ENCODE results near the gene HSPB8. TPM values are rescaled to one million over a fixed set of nuclear protein-coding genes. Genes with fewer than 3 reads are reported as not detected.

HSPB8 gene
- not detected in 2 replicates for total RNA-seq (2014; rRNA removed; shearing (Covaris generic); ENCODE audit: low replicate concordance)

DNA sequence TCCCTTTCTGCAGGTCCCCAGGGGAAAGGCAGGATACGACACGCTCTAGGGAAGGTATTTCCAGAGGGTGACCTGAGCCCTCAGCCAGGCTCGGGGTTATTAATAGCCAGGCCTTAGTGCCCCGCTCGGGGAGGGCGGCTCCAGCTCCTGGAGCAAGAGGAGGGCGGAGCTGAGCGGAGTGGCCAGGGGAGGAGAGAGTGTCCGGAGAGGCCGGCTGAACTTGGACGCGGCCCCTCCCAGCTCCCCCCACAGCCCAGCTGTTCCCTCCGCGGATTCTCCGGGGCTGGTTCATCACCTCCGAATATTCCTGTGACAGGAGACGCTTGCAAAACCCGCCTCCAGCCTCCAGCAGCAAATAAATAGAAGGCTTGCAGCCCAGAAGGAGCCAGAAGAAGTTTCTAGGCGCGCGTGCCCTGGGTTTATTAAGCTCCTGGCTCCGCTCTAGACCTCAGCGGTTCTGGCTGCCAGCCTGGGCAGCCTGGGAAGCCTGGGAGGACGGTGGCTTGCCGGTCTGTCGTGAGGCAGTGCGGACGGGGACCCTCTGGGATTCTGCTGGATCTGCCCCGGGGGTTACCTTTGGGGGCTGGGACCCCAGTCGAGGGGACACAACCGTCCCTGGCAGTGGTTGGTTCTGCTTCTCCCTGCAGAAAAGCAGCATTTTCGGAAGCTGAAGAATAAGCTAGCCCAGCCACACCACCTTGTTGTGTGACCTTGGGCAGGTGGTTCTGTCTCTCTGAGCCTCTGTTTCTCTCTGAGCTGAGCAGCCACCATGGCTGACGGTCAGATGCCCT lies at the start of gene HSPB8:
HSPB8 (plus strand) TSS at position 388 of the 791 bp plus-strand sequence; CDS start at position 770, 382 bp downstream.
- Histone ChIP-seq H3K36me3 (ENCODE audit: insufficient read depth, low read length) (no peaks in the 10 kb centered on the region), H4K20me1 (ENCODE audit: insufficient read depth, low read depth, low read length) (no peaks in the 10 kb centered on the region), H3K4me1 (ENCODE audit: low read length) (no peaks in the 10 kb centered on the region), H3K4me3 (ENCODE audit: low read length) (no peak within 1 kb of the TSS), H3K9ac (ENCODE audit: low read length) (no peak within 1 kb of the TSS), H3K79me2 (ENCODE audit: low read length) (no peaks in the 10 kb centered on the region), H3K27me3 (ENCODE audit: low read length) (no peaks in the 10 kb centered on the region), H2AFZ (ENCODE audit: low read length) (no peak within 1 kb of the TSS), H3K27ac (ENCODE audit: low read length) (no peak within 1 kb of the TSS), H3K4me2 (ENCODE audit: low read depth, low read length, poor library complexity, severe bottlenecking) (no peak within 1 kb of the TSS), H3K9me2 (replicated peaks; ENCODE audit: insufficient read depth, low read length) (no peaks in the 10 kb centered on the region), H3K9me3 (ENCODE audit: low read length) (no peaks in the 10 kb centered on the region)
- no peak for DNase-seq

GRCh38 chr12:119129827-119130434 lies 48.8 kb upstream of the HSPB8 start:
- Histone ChIP-seq H3K9me2 (replicated peaks; ENCODE audit: insufficient read depth, low read length) (no peaks in the 10 kb centered on the region), H2AFZ (ENCODE audit: low read length) (no peak overlapping the region), H3K4me1 (ENCODE audit: low read length) (no peaks in the 10 kb centered on the region), H3K27ac (ENCODE audit: low read length) (no peak overlapping the region), H3K27me3 (ENCODE audit: low read length) (no peaks in the 10 kb centered on the region), H3K79me2 (ENCODE audit: low read length) (no peaks in the 10 kb centered on the region), H3K9ac (ENCODE audit: low read length) (no peak overlapping the region), H3K4me3 (ENCODE audit: low read length) (no peak overlapping the region), H3K4me2 (ENCODE audit: low read depth, low read length, poor library complexity, severe bottlenecking) (no peak overlapping the region), H4K20me1 (ENCODE audit: insufficient read depth, low read depth, low read length) (no peaks in the 10 kb centered on the region), H3K9me3 (ENCODE audit: low read length) (no peaks in the 10 kb centered on the region), H3K36me3 (ENCODE audit: insufficient read depth, low read length) (no peaks in the 10 kb centered on the region)
- no peak for DNase-seq

GRCh38 chr12:119130523-119130922 lies 48.2 kb upstream of the HSPB8 start:
- H3K9me3 ChIP-seq (ENCODE audit: low read length): no peaks in the 10 kb centered on the region
- H3K79me2 ChIP-seq (ENCODE audit: low read length): no peaks in the 10 kb centered on the region
- no peak overlapping the region for H3K4me3 ChIP-seq (ENCODE audit: low read length)
- H3K9me2 ChIP-seq (replicated peaks; ENCODE audit: insufficient read depth, low read length): no peaks in the 10 kb centered on the region
- H3K36me3 ChIP-seq (ENCODE audit: insufficient read depth, low read length): no peaks in the 10 kb centered on the region
- no peak overlapping the region for H3K4me2 ChIP-seq (ENCODE audit: low read depth, low read length, poor library complexity, severe bottlenecking)
- H3K4me1 ChIP-seq (ENCODE audit: low read length): no peaks in the 10 kb centered on the region
- no peak for DNase-seq
- H3K9ac ChIP-seq (ENCODE audit: low read length): no peak overlapping the region
- no peaks in the 10 kb centered on the region for H3K27me3 ChIP-seq (ENCODE audit: low read length)
- H2AFZ ChIP-seq (ENCODE audit: low read length): no peak overlapping the region
- no peak overlapping the region for H3K27ac ChIP-seq (ENCODE audit: low read length)
- no peaks in the 10 kb centered on the region for H4K20me1 ChIP-seq (ENCODE audit: insufficient read depth, low read depth, low read length)

GRCh38 chr12:119134284-119135072 lies 44.3 kb upstream of the HSPB8 start:
- Histone ChIP-seq H3K27ac (ENCODE audit: low read length) (no peak overlapping the region), H3K36me3 (ENCODE audit: insufficient read depth, low read length) (no peaks in the 10 kb centered on the region), H3K4me3 (ENCODE audit: low read length) (no peak overlapping the region), H3K79me2 (ENCODE audit: low read length) (no peaks in the 10 kb centered on the region), H3K9me3 (ENCODE audit: low read length) (no peaks in the 10 kb centered on the region), H3K4me2 (ENCODE audit: low read depth, low read length, poor library complexity, severe bottlenecking) (no peak overlapping the region), H3K9ac (ENCODE audit: low read length) (no peak overlapping the region), H4K20me1 (ENCODE audit: insufficient read depth, low read depth, low read length) (no peaks in the 10 kb centered on the region), H3K9me2 (replicated peaks; ENCODE audit: insufficient read depth, low read length) (no peaks in the 10 kb centered on the region), H3K27me3 (ENCODE audit: low read length) (no peaks in the 10 kb centered on the region), H3K4me1 (ENCODE audit: low read length) (no peaks in the 10 kb centered on the region), H2AFZ (ENCODE audit: low read length) (no peak overlapping the region)
- DNase-seq: no peak

DNA sequence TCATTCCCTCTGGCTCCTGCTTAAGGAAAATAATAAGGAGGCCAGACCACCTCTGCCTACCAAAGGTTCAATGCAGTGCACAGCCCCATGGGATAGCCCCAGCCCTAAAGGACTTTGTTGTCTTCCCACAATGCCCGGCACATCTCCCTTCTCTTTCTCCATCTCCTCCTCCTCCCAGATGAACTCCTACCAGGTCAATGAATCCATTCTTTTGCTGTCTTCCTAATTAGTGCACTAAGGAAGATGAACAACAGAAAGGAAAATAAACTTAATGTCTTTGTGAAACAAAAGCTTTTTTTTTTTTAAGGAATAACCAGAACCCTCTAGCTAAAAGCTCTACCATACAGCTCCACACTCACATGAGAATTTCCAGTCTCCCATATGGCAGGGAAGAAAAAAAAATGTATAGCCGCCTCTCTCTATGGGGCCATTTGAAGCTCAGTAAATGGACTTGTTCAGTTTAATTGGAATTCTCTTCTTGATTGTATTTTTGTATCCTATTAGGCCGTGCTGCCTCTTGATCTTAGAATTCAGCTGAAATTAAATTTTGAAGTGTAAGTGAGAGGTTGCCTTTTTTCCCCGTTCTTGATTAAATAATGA lies 41.8 kb upstream of the HSPB8 start:
- no peaks in the 10 kb centered on the region for H3K36me3 ChIP-seq (ENCODE audit: insufficient read depth, low read length)

DNA sequence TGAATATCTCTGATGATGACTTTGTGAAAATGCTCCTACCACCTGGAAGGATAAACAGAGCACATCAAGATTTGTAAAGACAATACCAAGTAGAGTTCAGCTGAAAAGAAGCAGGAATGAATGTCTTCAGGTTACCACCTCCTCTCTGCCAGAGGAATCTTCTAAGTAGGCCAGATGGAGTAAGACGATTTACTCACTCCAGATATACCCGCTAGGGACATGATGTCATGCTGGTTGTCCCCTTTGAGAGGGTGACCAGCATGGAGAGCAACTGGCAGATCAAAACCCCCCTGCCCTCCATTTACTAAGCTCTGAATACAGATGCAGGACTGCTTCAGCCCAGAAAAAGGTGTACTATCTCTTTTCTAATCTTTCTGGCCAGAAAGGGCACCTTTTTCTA lies 39.3 kb upstream of the HSPB8 start:
- no peak overlapping the region for H3K9ac ChIP-seq (ENCODE audit: low read length)
- no peak for DNase-seq

More for the DNA sequence above, 41.8 kb upstream of the HSPB8 start:
- Histone ChIP-seq H3K9me3 (ENCODE audit: low read length) (no peaks in the 10 kb centered on the region), H3K27me3 (ENCODE audit: low read length) (no peaks in the 10 kb centered on the region), H3K27ac (ENCODE audit: low read length) (no peak overlapping the region), H3K4me2 (ENCODE audit: low read depth, low read length, poor library complexity, severe bottlenecking) (no peak overlapping the region), H3K9ac (ENCODE audit: low read length) (no peak overlapping the region), H3K9me2 (replicated peaks; ENCODE audit: insufficient read depth, low read length) (no peaks in the 10 kb centered on the region), H3K4me1 (ENCODE audit: low read length) (no peaks in the 10 kb centered on the region), H3K79me2 (ENCODE audit: low read length) (no peaks in the 10 kb centered on the region), H4K20me1 (ENCODE audit: insufficient read depth, low read depth, low read length) (no peaks in the 10 kb centered on the region), H3K4me3 (ENCODE audit: low read length) (no peak overlapping the region), H2AFZ (ENCODE audit: low read length) (no peak overlapping the region)
- DNase-seq: no peak

DNA sequence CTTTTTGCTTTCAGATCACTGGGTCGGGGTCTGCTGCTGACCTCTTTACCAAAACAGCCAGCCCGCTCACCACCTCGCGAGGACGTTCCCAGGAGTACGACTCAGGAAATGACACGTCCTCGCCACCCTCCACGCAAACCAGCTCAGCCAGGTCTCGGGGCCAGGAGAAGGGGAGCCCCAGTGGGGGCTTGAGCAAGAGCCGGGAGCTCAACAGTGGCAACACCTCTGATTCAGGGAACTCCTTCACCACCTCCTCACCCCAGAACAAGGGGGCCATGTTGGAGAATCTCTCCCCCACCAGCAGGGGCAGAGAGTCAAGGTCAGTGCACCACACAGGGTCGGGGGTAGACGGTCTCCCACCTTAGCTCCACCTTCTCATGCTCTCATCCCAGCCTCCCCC lies 33.4 kb upstream of the HSPB8 start:
- Histone ChIP-seq H3K4me3 (ENCODE audit: low read length) (no peak overlapping the region), H3K27me3 (ENCODE audit: low read length) (no peaks in the 10 kb centered on the region), H3K36me3 (ENCODE audit: insufficient read depth, low read length) (no peaks in the 10 kb centered on the region), H3K9me2 (replicated peaks; ENCODE audit: insufficient read depth, low read length) (no peaks in the 10 kb centered on the region), H3K79me2 (ENCODE audit: low read length) (no peaks in the 10 kb centered on the region), H3K4me2 (ENCODE audit: low read depth, low read length, poor library complexity, severe bottlenecking) (no peak overlapping the region), H3K9ac (ENCODE audit: low read length) (no peak overlapping the region), H2AFZ (ENCODE audit: low read length) (no peak overlapping the region), H3K27ac (ENCODE audit: low read length) (no peak overlapping the region), H4K20me1 (ENCODE audit: insufficient read depth, low read depth, low read length) (no peaks in the 10 kb centered on the region), H3K9me3 (ENCODE audit: low read length) (no peaks in the 10 kb centered on the region), H3K4me1 (ENCODE audit: low read length) (no peaks in the 10 kb centered on the region)
- DNase-seq: no peak

More for the DNA sequence above, 39.3 kb upstream of the HSPB8 start:
- Histone ChIP-seq H3K4me1 (ENCODE audit: low read length) (no peaks in the 10 kb centered on the region), H3K27ac (ENCODE audit: low read length) (no peak overlapping the region), H3K27me3 (ENCODE audit: low read length) (no peaks in the 10 kb centered on the region), H2AFZ (ENCODE audit: low read length) (no peak overlapping the region), H3K79me2 (ENCODE audit: low read length) (no peaks in the 10 kb centered on the region), H4K20me1 (ENCODE audit: insufficient read depth, low read depth, low read length) (no peaks in the 10 kb centered on the region), H3K4me2 (ENCODE audit: low read depth, low read length, poor library complexity, severe bottlenecking) (no peak overlapping the region), H3K9me2 (replicated peaks; ENCODE audit: insufficient read depth, low read length) (no peaks in the 10 kb centered on the region), H3K9me3 (ENCODE audit: low read length) (no peaks in the 10 kb centered on the region), H3K4me3 (ENCODE audit: low read length) (no peak overlapping the region), H3K36me3 (ENCODE audit: insufficient read depth, low read length) (no peaks in the 10 kb centered on the region)

All from Karpas-422 (cell line).